ENCODE measurements around the gene CCND3. TPM values are rescaled to one million over a fixed set of nuclear protein-coding genes. Genes with fewer than 3 reads are reported as not detected.

The CCND3 gene
- total and polyA plus RNA-seq, 2 experiments from 2014 or later: 19.7 to 30.9 TPM

DNA sequence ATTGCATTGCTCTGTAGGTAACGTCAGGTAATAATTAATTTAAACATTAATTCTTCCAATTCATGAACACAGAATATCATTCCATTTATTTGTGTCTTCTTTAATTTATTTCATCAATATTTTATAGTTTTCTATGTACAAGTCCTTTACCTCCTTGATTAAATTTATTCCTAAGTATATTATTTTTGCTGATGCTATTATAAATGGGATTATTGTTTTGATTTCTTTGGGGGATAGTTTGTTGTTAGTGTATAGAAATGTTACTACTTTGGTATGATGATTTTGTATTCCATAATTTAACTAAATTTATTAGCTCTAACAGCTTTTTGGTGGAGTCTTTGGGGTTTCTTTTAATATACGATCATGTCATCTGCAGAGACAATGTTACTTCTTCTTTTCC lies 44.7 kb upstream of the CCND3 start (continued):
- TF ChIP-seq, protein P1, sequence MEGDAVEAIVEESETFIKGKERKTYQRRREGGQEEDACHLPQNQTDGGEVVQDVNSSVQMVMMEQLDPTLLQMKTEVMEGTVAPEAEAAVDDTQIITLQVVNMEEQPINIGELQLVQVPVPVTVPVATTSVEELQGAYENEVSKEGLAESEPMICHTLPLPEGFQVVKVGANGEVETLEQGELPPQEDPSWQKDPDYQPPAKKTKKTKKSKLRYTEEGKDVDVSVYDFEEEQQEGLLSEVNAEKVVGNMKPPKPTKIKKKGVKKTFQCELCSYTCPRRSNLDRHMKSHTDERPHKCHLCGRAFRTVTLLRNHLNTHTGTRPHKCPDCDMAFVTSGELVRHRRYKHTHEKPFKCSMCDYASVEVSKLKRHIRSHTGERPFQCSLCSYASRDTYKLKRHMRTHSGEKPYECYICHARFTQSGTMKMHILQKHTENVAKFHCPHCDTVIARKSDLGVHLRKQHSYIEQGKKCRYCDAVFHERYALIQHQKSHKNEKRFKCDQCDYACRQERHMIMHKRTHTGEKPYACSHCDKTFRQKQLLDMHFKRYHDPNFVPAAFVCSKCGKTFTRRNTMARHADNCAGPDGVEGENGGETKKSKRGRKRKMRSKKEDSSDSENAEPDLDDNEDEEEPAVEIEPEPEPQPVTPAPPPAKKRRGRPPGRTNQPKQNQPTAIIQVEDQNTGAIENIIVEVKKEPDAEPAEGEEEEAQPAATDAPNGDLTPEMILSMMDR (conservative IDR thresholded peaks at IDR 0.05; ENCODE audit: low read depth in 2 of 2): no peak
- no peak for TF ChIP-seq ZNF331 (CRISPR knock-in tag; IDR thresholded peaks at IDR 0.05; ENCODE audit: low read depth)
- no peak for TF ChIP-seq STAT1 (IDR thresholded peaks at IDR 0.05; ENCODE audit: unreplicated experiment)
- TF ChIP-seq NANOG (IDR thresholded peaks at IDR 0.05; ENCODE audit: borderline replicate concordance): no peak
- no peak for TF ChIP-seq EZH2 (IDR thresholded peaks at IDR 0.05; ENCODE audit: low read depth, unreplicated experiment)
- no peak for TF ChIP-seq EZH2phosphoT487 (IDR thresholded peaks at IDR 0.05; ENCODE audit: unreplicated experiment)

GRCh38 chr6:41984623-41985022 lies 43.0 kb upstream of the CCND3 start:
- ATAC-seq (no peak), DNase-seq (ENCODE audit: low spot score) (no peak)
- Histone ChIP-seq H3K4me1 (ENCODE audit: insufficient read depth) (0 out of 2 replicates have a peak, but pooled peaks cover 6% of the 10 kb centered on the region), H3K27me3 (ENCODE audit: insufficient read depth) (no peaks in the 10 kb centered on the region), H3K9me2 (ENCODE audit: insufficient read depth) (no peaks in the 10 kb centered on the region), H3K36me3 (ENCODE audit: insufficient read depth) (no peaks in the 10 kb centered on the region), H3K27ac (ENCODE audit: low read depth) (no peak overlapping the region; the same call in 1 of the 2 replicates), H3K4me2 (no peak overlapping the region), H3K79me2 (replicated peaks; ENCODE audit: insufficient read depth) (no peaks in the 10 kb centered on the region), H3F3A (replicated peaks; ENCODE audit: low read depth) (no peaks in the 10 kb centered on the region), H2AFZ (no peak overlapping the region), H4K20me1 (replicated peaks; ENCODE audit: insufficient read depth) (no peaks in the 10 kb centered on the region), H3K4me3 (no peak overlapping the region)
- no peaks in the 10 kb centered on the region for H3K36me3 Mint-ChIP-seq (ENCODE audit: low read depth)
- H3K27me3 Mint-ChIP-seq (ENCODE audit: insufficient read depth, low read depth, poor library complexity): peaks cover 2% of the 10 kb centered on the region
- peak; percentile 43; the same call in 1 of the 2 replicates for TF ChIP-seq NANOG (IDR thresholded peaks at IDR 0.05; ENCODE audit: borderline replicate concordance)
- TF ChIP-seq, protein P1 (conservative IDR thresholded peaks at IDR 0.05; ENCODE audit: low read depth in 2 of 2): no peak
- no peaks in the 10 kb centered on the region; the same call in 1 of the 3 replicates for H3K9me3 Mint-ChIP-seq
- no peak overlapping the region for H3K27ac Mint-ChIP-seq
- H3K4me1 Mint-ChIP-seq: peaks cover 7% of the 10 kb centered on the region
- H3K4me3 Mint-ChIP-seq: no peak overlapping the region

DNA sequence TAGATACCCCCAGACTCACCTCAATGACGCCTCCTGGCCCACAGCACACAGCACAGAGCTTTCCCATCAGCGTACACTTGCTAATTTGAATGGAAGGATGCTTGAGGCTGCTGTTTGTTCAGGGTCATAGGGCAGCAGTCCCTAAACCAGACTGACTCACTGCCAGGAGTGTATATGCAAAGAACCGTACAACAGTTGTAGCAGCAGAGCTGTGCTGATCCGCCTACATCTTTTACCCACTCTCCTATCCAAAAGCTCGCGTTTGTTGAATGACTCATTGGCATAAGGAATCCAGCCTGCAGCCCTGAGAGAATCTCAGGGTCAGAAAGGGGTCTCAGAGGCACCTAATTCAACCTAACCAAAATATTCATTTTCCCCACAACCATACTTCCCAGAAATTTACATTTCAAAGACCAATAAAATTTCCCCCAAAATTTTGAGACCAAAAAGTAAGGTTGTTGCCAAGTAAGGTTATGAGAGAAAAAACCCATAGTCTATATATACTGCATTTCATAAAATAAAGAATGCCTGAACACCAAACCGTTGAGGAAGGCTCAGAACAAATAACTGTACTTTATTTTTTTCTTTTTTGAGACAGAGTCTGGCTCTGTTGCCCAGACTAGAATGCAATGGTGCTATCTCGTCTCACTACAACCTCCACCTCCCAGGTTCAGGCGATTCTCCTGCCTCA lies 35.3 kb upstream of the CCND3 start:
- no peaks in the 10 kb centered on the region for H3K27me3 ChIP-seq (ENCODE audit: insufficient read depth)
- H3K27ac ChIP-seq (ENCODE audit: low read depth): no peak overlapping the region
- DNase-seq (ENCODE audit: low spot score): no peak
- H3K36me3 Mint-ChIP-seq (ENCODE audit: low read depth): no peaks in the 10 kb centered on the region
- no peak overlapping the region for H2AFZ ChIP-seq
- no peak overlapping the region for H3K4me3 Mint-ChIP-seq
- H3K27me3 Mint-ChIP-seq (ENCODE audit: insufficient read depth, low read depth, poor library complexity): peaks cover 6% of the 10 kb centered on the region
- no peaks in the 10 kb centered on the region for H4K20me1 ChIP-seq (replicated peaks; ENCODE audit: insufficient read depth)
- no peak overlapping the region for H3K4me2 ChIP-seq
- no peaks in the 10 kb centered on the region for H3K79me2 ChIP-seq (replicated peaks; ENCODE audit: insufficient read depth)
- no peaks in the 10 kb centered on the region for H3K9me2 ChIP-seq (ENCODE audit: insufficient read depth)
- no peaks in the 10 kb centered on the region for H3K4me1 Mint-ChIP-seq
- no peak overlapping the region for H3K27ac Mint-ChIP-seq
- no peaks in the 10 kb centered on the region; the same call in 1 of the 3 replicates for H3K9me3 Mint-ChIP-seq
- no peaks in the 10 kb centered on the region for H3F3A ChIP-seq (replicated peaks; ENCODE audit: low read depth)
- no peak for ATAC-seq
- no peak for TF ChIP-seq ZNF331 (CRISPR knock-in tag; IDR thresholded peaks at IDR 0.05; ENCODE audit: low read depth)
- H3K4me1 ChIP-seq (ENCODE audit: insufficient read depth): no peaks in the 10 kb centered on the region
- no peaks in the 10 kb centered on the region for H3K36me3 ChIP-seq (ENCODE audit: insufficient read depth)
- no peak overlapping the region for H3K4me3 ChIP-seq
